ENCODE measurements around the gene DCBLD1. TPM values are rescaled to one million over a fixed set of nuclear protein-coding genes. Genes with fewer than 3 reads are reported as not detected.

Gene DCBLD1
- polyA plus RNA-seq, 1 donor (not counting 4 experiments of a cell fraction or from before 2014, with no cell fraction given): 21.7 TPM

DNA sequence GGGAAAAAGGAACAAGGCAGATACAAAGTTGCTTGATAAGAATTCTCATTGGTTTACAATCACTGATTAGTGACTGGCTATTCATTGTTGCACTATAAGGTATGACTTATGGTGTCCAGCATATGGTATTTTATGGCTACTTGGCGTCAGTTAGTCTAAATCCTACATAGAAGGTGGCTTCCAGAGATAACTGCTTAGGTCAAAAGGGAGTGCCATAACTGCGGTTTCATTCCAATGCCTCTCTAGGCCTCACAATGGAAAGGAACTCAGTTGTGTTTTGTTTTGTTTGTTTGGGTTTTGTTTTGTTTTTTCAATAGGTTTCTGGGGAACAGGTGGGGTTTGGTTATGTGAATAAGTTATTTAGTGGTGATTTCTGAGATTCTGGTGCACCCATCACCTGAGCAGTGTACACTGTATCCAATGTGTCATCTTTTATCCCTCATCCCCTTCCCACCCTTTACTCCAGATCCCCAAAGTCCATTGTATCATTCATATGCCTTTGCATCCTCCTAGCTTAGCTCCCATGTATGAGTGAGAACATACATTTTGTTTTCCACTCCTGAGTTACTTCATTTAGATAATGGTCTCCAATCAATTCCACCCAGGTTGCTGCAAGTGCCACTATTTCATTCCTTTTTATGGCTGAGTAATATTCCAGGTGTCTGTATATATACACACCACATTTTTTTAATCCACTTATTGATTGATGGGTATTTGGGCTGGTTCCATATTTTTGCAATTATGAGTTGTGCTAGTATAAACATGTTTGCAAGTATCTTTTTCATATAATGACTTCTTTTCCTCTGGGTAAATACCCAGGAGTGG, 112.8 kb downstream of the DCBLD1 start:
- Histone ChIP-seq H3K27ac (ENCODE audit: control insufficient read depth, insufficient read depth, low read length) (no peak overlapping the region), H3K9ac (ENCODE audit: control insufficient read depth, extremely low read depth, insufficient read depth, low read length) (no peak overlapping the region), H3K4me2 (ENCODE audit: control insufficient read depth, extremely low read depth, insufficient read depth, low read depth, low read length) (no peak overlapping the region), H3K9me3 (ENCODE audit: control insufficient read depth, low read depth, low read length) (no peaks in the 10 kb centered on the region), H3K4me1 (ENCODE audit: control insufficient read depth, extremely low read depth, insufficient read depth, low read length) (peaks cover 8% of the 10 kb centered on the region), H3K9me1 (ENCODE audit: control insufficient read depth, extremely low read depth, insufficient read depth, low read length) (no peaks in the 10 kb centered on the region), H3K36me3 (ENCODE audit: control insufficient read depth in 2 of 2, extremely low read depth in 1 of 2, insufficient read depth in 2 of 2, low read length in 2 of 2) (peaks cover 2 to 7% of the 10 kb centered on the region in 2 experiments), H2AFZ (ENCODE audit: control insufficient read depth, low read length) (no peak overlapping the region), H3K4me3 (ENCODE audit: control insufficient read depth in 2 of 3, extremely low read depth in 1 of 3, insufficient read depth in 2 of 3, low read depth in 1 of 3, low read length in 3 of 3) (no peak overlapping the region), H4K20me1 (ENCODE audit: control insufficient read depth, extremely low read depth, insufficient read depth, low read length) (no peaks in the 10 kb centered on the region), H3K27me3 (ENCODE audit: control insufficient read depth, extremely low read depth, insufficient read depth, low read length) (no peaks in the 10 kb centered on the region), H3K79me2 (ENCODE audit: control insufficient read depth, insufficient read depth, low read length) (peaks cover 66% of the 10 kb centered on the region)
- DNase-seq (ENCODE audit: low read depth, low spot score) (no peak), FAIRE-seq (no peak)
- dilution Hi-C loops (cut with MboI; ENCODE audit: extremely low pct_ligation_motif_present, low sequenced_read_pairs): no loop called here
- no peak for TF ChIP-seq CTCF (optimal IDR thresholded peaks at IDR 0.05 in 1 of 3, IDR thresholded peaks at IDR 0.05 in 1 of 3, conservative IDR thresholded peaks at IDR 0.05 in 1 of 3; ENCODE audit: extremely low read depth in 1 of 3, insufficient read depth in 2 of 3, low read length in 3 of 3)
- TF ChIP-seq EZH2 (IDR thresholded peaks at IDR 0.05; ENCODE audit: low read length): no peak

GRCh38 chr6:117597755-117598154, 115.3 kb downstream of the DCBLD1 start:
- H2AFZ ChIP-seq (ENCODE audit: control insufficient read depth, low read length): no peak overlapping the region
- peaks cover 8% of the 10 kb centered on the region for H3K4me1 ChIP-seq (ENCODE audit: control insufficient read depth, extremely low read depth, insufficient read depth, low read length)
- no peak overlapping the region for H3K4me2 ChIP-seq (ENCODE audit: control insufficient read depth, extremely low read depth, insufficient read depth, low read depth, low read length)
- H3K9ac ChIP-seq (ENCODE audit: control insufficient read depth, extremely low read depth, insufficient read depth, low read length): no peak overlapping the region
- H3K27me3 ChIP-seq (ENCODE audit: control insufficient read depth, extremely low read depth, insufficient read depth, low read length): no peaks in the 10 kb centered on the region
- FAIRE-seq: no peak
- DNase-seq (ENCODE audit: low read depth, low spot score): no peak
- H3K4me3 ChIP-seq (ENCODE audit: control insufficient read depth in 2 of 3, extremely low read depth in 1 of 3, insufficient read depth in 2 of 3, low read depth in 1 of 3, low read length in 3 of 3): no peak overlapping the region
- H3K27ac ChIP-seq (ENCODE audit: control insufficient read depth, insufficient read depth, low read length): no peak overlapping the region
- peaks cover 71% of the 10 kb centered on the region for H3K79me2 ChIP-seq (ENCODE audit: control insufficient read depth, insufficient read depth, low read length)
- H4K20me1 ChIP-seq (ENCODE audit: control insufficient read depth, extremely low read depth, insufficient read depth, low read length): no peaks in the 10 kb centered on the region
- TF ChIP-seq CTCF (optimal IDR thresholded peaks at IDR 0.05 in 1 of 3, IDR thresholded peaks at IDR 0.05 in 1 of 3, conservative IDR thresholded peaks at IDR 0.05 in 1 of 3; ENCODE audit: extremely low read depth in 1 of 3, insufficient read depth in 2 of 3, low read length in 3 of 3) (no peak), EZH2 (IDR thresholded peaks at IDR 0.05; ENCODE audit: low read length) (no peak)
- dilution Hi-C loops (cut with MboI; ENCODE audit: extremely low pct_ligation_motif_present, low sequenced_read_pairs): no loop called here
- no peaks in the 10 kb centered on the region for H3K9me3 ChIP-seq (ENCODE audit: control insufficient read depth, low read depth, low read length)
- H3K9me1 ChIP-seq (ENCODE audit: control insufficient read depth, extremely low read depth, insufficient read depth, low read length): no peaks in the 10 kb centered on the region
- H3K36me3 ChIP-seq (ENCODE audit: control insufficient read depth in 2 of 2, extremely low read depth in 1 of 2, insufficient read depth in 2 of 2, low read length in 2 of 2): peaks cover 2 to 7% of the 10 kb centered on the region in 2 experiments

Small RNAs within 50 kb of the gene (small RNA-seq; reads per million reads assigned to genes)
- gene RNU6-253P (ENCODE audit: insufficient read length in 3 of 3, low read depth in 3 of 3, low replicate concordance in 1 of 3): 0 reads per million in 3 experiments

Other genes starting within 250 kb of the DCBLD1 start
- not detected in 3 replicates for gene VGLL2, start 217.1 kb upstream of the DCBLD1 start, polyA plus RNA-seq
- gene ROS1, start 56.7 kb upstream of the DCBLD1 start, polyA plus RNA-seq: 0.16 to 0.46 TPM (median 0.16 TPM) in 3 replicates
- gene GOPC, start 119.8 kb downstream of the DCBLD1 start, polyA plus RNA-seq: 20.3 to 33.9 TPM (median 24.9 TPM) in 3 replicates
- gene NUS1, start 192.8 kb downstream of the DCBLD1 start, polyA plus RNA-seq: 14.3 to 29.0 TPM (median 16.5 TPM) in 3 replicates

Measured in keratinocyte (primary cell).